Measurements from ENCODE around the gene GPA33.

- TF ChIP-seq CTCF (tag by site-specific recombination; IDR thresholded peaks at IDR 0.05), result no peak
- no peak for TF ChIP-seq PATZ1 (tag by site-specific recombination; IDR thresholded peaks at IDR 0.05)
- no peak for TF ChIP-seq ZNF112 (tag by site-specific recombination; IDR thresholded peaks at IDR 0.05)
- TF ChIP-seq ZSCAN5A (tag by site-specific recombination; IDR thresholded peaks at IDR 0.05), result no peak
- TF ChIP-seq ZBTB7A (tag by site-specific recombination; IDR thresholded peaks at IDR 0.05; ENCODE audit: low read depth), result no peak
- no peak for TF ChIP-seq ZNF830 (tag by site-specific recombination; IDR thresholded peaks at IDR 0.05; ENCODE audit: low read depth)
- TF ChIP-seq HIC1 (tag by site-specific recombination; IDR thresholded peaks at IDR 0.05), result no peak
- no peak for TF ChIP-seq TRIM28 (IDR thresholded peaks at IDR 0.05; ENCODE audit: borderline replicate concordance, low read length)
- no peak for TF ChIP-seq HOXA7 (CRISPR knock-in tag; IDR thresholded peaks at IDR 0.05; ENCODE audit: borderline replicate concordance)
- TF ChIP-seq GLI4 (tag by site-specific recombination; IDR thresholded peaks at IDR 0.05), result no peak
- TF ChIP-seq ZNF211 (tag by site-specific recombination; IDR thresholded peaks at IDR 0.05; ENCODE audit: low read depth), result no peak
Observed at GRCh38 chr1:167130829-167131510, 40.8 kb upstream of the GPA33 start.
